GM12878 (cell line): ENCODE measurements around the gene SYTL1. TPM values are rescaled to one million over a fixed set of nuclear protein-coding genes. Genes with fewer than 3 reads are reported as not detected.

ENCODE experiments used
- ATAC-seq: fragments of 200-7000 bp; cut with Tn5 transposase; 3 replicates; pipeline ENCODE4 v1.9.1; 2020; ENCODE audit warnings: mild to moderate bottlenecking, moderate library complexity
- BruUV-seq: library from RNA; stranded (reverse); fragments of 400-500 nt; replicated peaks from 2 replicates; lab custom pipeline; 2021; lab: Mats Ljungman, UMichigan
- CTCF ChIA-PET: fragments of 300-600 bp; sonication (Branson Sonifier 250); formaldehyde crosslinking; extraction: SDS; loops from one replicate; lab custom pipeline; 2021; ENCODE audit warnings: inconsistent platforms; lab: Yijun Ruan, JAX
- POLR2A ChIA-PET: fragments of 350-600 bp; formaldehyde crosslinking; extraction: SDS; loops from one replicate; lab custom pipeline; 2021; ENCODE audit warnings: inconsistent platforms; lab: Charles Lee
- RAD21 ChIA-PET: fragments of 300-600 bp; sonication (Branson Sonifier 250); formaldehyde crosslinking; loops from one replicate; lab custom pipeline; 2023; ENCODE audit warnings: antibody characterized with exemption; ENCODE audit not compliant: unreplicated experiment; lab: Charles Lee
- SMC1A ChIA-PET: fragments of 300-600 bp; sonication (Branson Sonifier 250); formaldehyde crosslinking; loops from one replicate; lab custom pipeline; 2023; ENCODE audit not compliant: unreplicated experiment, uncharacterized antibody; lab: Charles Lee
- DNase-seq: peaks from one replicate; pipeline ENCODE4 v3.0.0-alpha.2; 2011; ENCODE audit warnings: low read depth, low spot score
- FAIRE-seq: peaks from 3 replicates; lab custom pipeline; 2011; peaks lifted over from hg19 to GRCh38; lab: Jason Lieb, UNC
- H2AFZ ChIP-seq: 2 replicates; pipeline ENCODE4 v1.6.0; 2011; ENCODE audit warnings: low read depth, low read length, control low read depth; ENCODE audit not compliant: control insufficient read depth
- H3K27ac ChIP-seq: 2 replicates; pipeline ENCODE4 v1.5.1; 2011; ENCODE audit warnings: control low read depth; ENCODE audit not compliant: control insufficient read depth, insufficient read depth
- H3K27me3 ChIP-seq, 2 experiments: replicated peaks in 1 of 2; 2 replicates each; pipeline versions ENCODE4 v1.6.0 to v1.6.1; 2011; ENCODE audit warnings: low read length in 1 of 2; ENCODE audit not compliant: control insufficient read depth in 2 of 2, insufficient read depth in 2 of 2
- H3K36me3 ChIP-seq, 2 experiments: 2 replicates each; pipeline ENCODE4 v1.5.1; 2011; ENCODE audit warnings: low read length in 1 of 2; ENCODE audit not compliant: control insufficient read depth in 2 of 2, insufficient read depth in 2 of 2
- H3K4me1 ChIP-seq: 2 replicates; pipeline ENCODE4 v1.6.1; 2011; ENCODE audit warnings: mild to moderate bottlenecking, low read length, moderate library complexity, mixed read lengths; ENCODE audit not compliant: control insufficient read depth, insufficient read depth
- H3K4me2 ChIP-seq: 2 replicates; pipeline ENCODE4 v1.6.0; 2011; ENCODE audit warnings: control low read depth; ENCODE audit not compliant: control insufficient read depth, insufficient read depth
- H3K4me3 ChIP-seq: fragments of 200-600 bp; sonication (generic); 2 replicates; pipeline ENCODE4 v1.5.1; 2016
- H3K79me2 ChIP-seq: 2 replicates; pipeline ENCODE4 v1.6.0; 2011; ENCODE audit warnings: low read length; ENCODE audit not compliant: control insufficient read depth, insufficient read depth
- H3K9ac ChIP-seq: 2 replicates; pipeline ENCODE4 v1.8.0; 2011; ENCODE audit warnings: low read length, control low read depth, mixed read lengths; ENCODE audit not compliant: control insufficient read depth, insufficient read depth
- H3K9me3 ChIP-seq: replicated peaks from 3 replicates; pipeline ENCODE4 v1.5.1; 2011; ENCODE audit warnings: mild to moderate bottlenecking, low read length; ENCODE audit not compliant: control insufficient read depth, insufficient read depth
- H4K20me1 ChIP-seq: 2 replicates; pipeline ENCODE4 v1.6.0; 2011; ENCODE audit not compliant: control insufficient read depth, insufficient read depth
- BHLHE40 ChIP-seq, 2 experiments: fragments of 450-650 bp in 1 of 2; IDR thresholded peaks; 2 replicates each; pipeline ENCODE4 v1.6.1; 2011 to 2017; ENCODE audit warnings: low read depth in 2 of 2, borderline replicate concordance in 1 of 2, improper control_type of control experiment in 1 of 2, low read length in 1 of 2, mild to moderate bottlenecking in 1 of 2
- CBX5 ChIP-seq: sonication (generic); IDR thresholded peaks from 2 replicates; pipeline ENCODE4 v1.6.1; 2016; ENCODE audit warnings: low read depth, moderate library complexity, mild to moderate bottlenecking, inconsistent platforms
- EGR1 ChIP-seq, 2 experiments: IDR thresholded peaks; 1 replicate in 1 of 2; 2 replicates in 1 of 2; pipeline ENCODE4 v1.6.1; 2011 to 2012; ENCODE audit warnings: low read depth in 2 of 2, low read length in 2 of 2, borderline replicate concordance in 1 of 2, mild to moderate bottlenecking in 1 of 2, moderate library complexity in 1 of 2
- FOS ChIP-seq: IDR thresholded peaks from 3 replicates; pipeline ENCODE4 v1.6.1; 2011; ENCODE audit warnings: borderline replicate concordance; ENCODE audit not compliant: insufficient read length; ENCODE audit errors: extremely low read depth
- FOXK2 ChIP-seq: fragments of 450-650 bp; IDR thresholded peaks from 2 replicates; pipeline ENCODE4 v1.6.1; 2017; ENCODE audit warnings: mild to moderate bottlenecking, moderate library complexity
- FOXM1 ChIP-seq: IDR thresholded peaks from 2 replicates; pipeline ENCODE4 v1.6.1; 2012; ENCODE audit warnings: low read depth, mild to moderate bottlenecking, inconsistent platforms, low read length, moderate library complexity
- KAT2A ChIP-seq: conservative IDR thresholded peaks from 2 replicates; pipeline ENCODE4 v1.6.1; 2011; ENCODE audit warnings: low read depth, low read length; ENCODE audit not compliant: control insufficient read depth
- NFYB ChIP-seq: IDR thresholded peaks from 2 replicates; pipeline ENCODE4 v1.6.1; 2011; ENCODE audit warnings: low read depth, mild to moderate bottlenecking, low read length, improper control_type of control experiment, moderate library complexity; ENCODE audit not compliant: insufficient read depth
- NR2F1 ChIP-seq: fragments of 450-650 bp; conservative IDR thresholded peaks from 2 replicates; pipeline ENCODE4 v1.6.1; 2017; ENCODE audit warnings: mild to moderate bottlenecking
- POLR2A ChIP-seq: IDR thresholded peaks from 2 replicates; pipeline ENCODE4 v1.6.1; 2011; ENCODE audit warnings: low read depth, mild to moderate bottlenecking, low read length
- RB1 ChIP-seq: fragments of 450-650 bp; formaldehyde crosslinking; IDR thresholded peaks from 2 replicates; pipeline ENCODE4 v1.6.1; 2017; ENCODE audit warnings: mild to moderate bottlenecking, borderline replicate concordance
- SMC3 ChIP-seq: IDR thresholded peaks from 2 replicates; pipeline ENCODE4 v1.6.1; 2011; ENCODE audit warnings: low read length, improper control_type of control experiment, borderline replicate concordance
- SP1 ChIP-seq: IDR thresholded peaks from one replicate; pipeline ENCODE4 v1.6.1; 2011; ENCODE audit warnings: low read depth, low read length
- ZNF207 ChIP-seq: fragments of 450-650 bp; IDR thresholded peaks from 2 replicates; pipeline ENCODE4 v1.6.1; 2014; ENCODE audit warnings: antibody characterized with exemption, mild to moderate bottlenecking, borderline replicate concordance
- ZSCAN29 ChIP-seq: fragments of 450-650 bp; IDR thresholded peaks from 2 replicates; pipeline ENCODE4 v1.6.1; 2017; ENCODE audit warnings: mild to moderate bottlenecking, moderate library complexity
- WGBS: methylation state at CpG from one replicate; pipeline ENCODE4 v1.1.6; 2016; ENCODE audit warnings: low lambda C conversion rate; ENCODE audit not compliant: insufficient replicate concordance, insufficient coverage; ENCODE audit errors: missing lambda C conversion rate; 5-methylcytosine and 5-hydroxymethylcytosine counted together
- in situ Hi-C: fragments of 300-500 bp; cut with MboI; formaldehyde crosslinking; loops from 9 replicates; pipeline ENCODE4 v1.14.3; 2018; ENCODE audit warnings: mixed read lengths
- intact Hi-C: fragments of 100-400 bp; cut with micrococcal nuclease; formaldehyde crosslinking; loops from one replicate; pipeline ENCODE4 v1.14.2; 2022; ENCODE audit not compliant: unreplicated experiment
- polyA plus RNA-seq, 11 experiments: library from polyadenylated mRNA; depleted of rRNA in 4 of 11; unstranded in 6 of 11; stranded (reverse) in 5 of 11; fragments of >200 nt; fragmentation: Nextera tagmentation in 4 of 11; fragmentation: Illumina TruSeq in 1 of 11; extraction: Ambion mirVana in 4 of 11; extraction: Trizol in 1 of 11; gene quantifications; 1 replicate in 1 of 11; 2 replicates in 10 of 11; pipeline versions ENCODE4 v1.2.1 to v1.2.3, GENCODE V29; 2011 to 2016; ENCODE audit warnings: inconsistent platforms in 2 of 11, missing spikeins in 2 of 11, low read depth in 1 of 11
- total RNA-seq, 4 experiments: library from RNA; depleted of rRNA in 3 of 4; stranded (reverse); fragments of >200 nt in 3 of 4; fragmentation: Illumina TruSeq in 1 of 4; extraction: Trizol in 1 of 4; gene quantifications; 2 replicates each; pipeline versions ENCODE4 v1.2.1 to v1.2.3, GENCODE V29; 2013 to 2021
- TF ChIP-seq, protein P1 (sequence below): fragments of 450-650 bp; IDR thresholded peaks from 2 replicates; pipeline ENCODE4 v1.6.1; 2017; ENCODE audit warnings: mild to moderate bottlenecking
- TF ChIP-seq, protein P2 (sequence below): fragments of 450-650 bp; IDR thresholded peaks from 2 replicates; pipeline ENCODE4 v1.6.1; 2016; ENCODE audit warnings: mild to moderate bottlenecking
- TF ChIP-seq, protein P3 (sequence below): fragments of 450-650 bp; IDR thresholded peaks from 2 replicates; pipeline ENCODE4 v1.6.1; 2018; ENCODE audit warnings: borderline replicate concordance, mild to moderate bottlenecking; ENCODE audit not compliant: partially characterized antibody

The SYTL1 gene
- total and polyA plus RNA-seq, 10 of the 15 experiments (the other 5 are each of a cell fraction or from before 2014, with no cell fraction given), result 0.72 to 45.6 (median 14.8) TPM

DNA sequence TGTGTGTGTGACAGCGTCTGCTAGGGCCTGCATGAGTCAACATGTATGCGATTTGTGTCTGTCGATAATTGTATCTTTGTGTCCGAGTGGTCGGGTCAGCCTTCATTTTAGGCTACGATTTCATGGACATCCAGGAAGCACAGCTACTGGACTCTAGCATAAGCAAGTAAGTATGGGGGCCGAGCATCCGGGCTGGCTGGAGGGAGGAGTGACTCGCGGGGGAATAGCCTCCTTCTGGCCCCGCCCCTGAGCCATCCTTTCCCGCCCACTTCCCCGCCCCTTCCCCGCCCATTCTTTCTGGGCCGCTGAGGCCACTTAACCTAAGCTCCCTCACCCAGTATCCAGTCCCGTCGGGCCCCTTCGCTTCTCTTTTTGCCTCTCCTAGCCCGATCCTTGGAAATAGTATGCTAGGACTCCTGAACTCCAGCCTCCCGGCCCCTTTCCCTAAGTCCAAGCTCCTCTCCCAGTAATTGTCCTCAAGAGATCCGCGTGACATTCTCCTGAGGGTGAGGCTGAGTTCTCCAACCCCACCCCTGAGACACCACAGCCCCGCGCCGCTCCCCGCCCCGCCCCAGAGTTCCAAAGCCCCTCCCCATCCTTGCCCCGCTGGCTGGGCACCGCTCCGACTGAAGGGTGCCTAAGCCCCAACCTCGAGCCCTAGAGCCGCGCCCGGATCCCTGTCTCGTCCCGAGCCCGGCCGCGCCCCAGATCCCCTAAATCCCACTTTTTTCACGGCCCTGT is 23.7 kb downstream of the SYTL1 start:
- ChIA-PET CTCF (interaction anchor here (0.9 to 4.7 kb wide), 21 partner anchors 9 to 241 kb away, joined by 3 to 40 read pairs (median 5); partner anchors contain the start of genes AHDC1 and SYTL1), RAD21 (interaction anchor here (0.6 to 2.1 kb wide), 17 partner anchors 8 to 641 kb away, joined by 3 to 16 read pairs (median 5); partner anchors contain the start of genes AHDC1 and CD164L2), POLR2A (interaction anchor here (0.5 to 1.5 kb wide), 11 partner anchors 22 to 1060 kb away, joined by 3 to 8 read pairs (median 4); partner anchors contain the start of genes IFI6 and SYTL1), SMC1A (interaction anchor here (0.6 to 3.3 kb wide), 10 partner anchors 8 to 266 kb away, joined by 3 to 27 read pairs (median 4); partner anchors contain the start of gene SYTL1)
- peak; percentile 83 for ATAC-seq
- Histone ChIP-seq H4K20me1 (no peaks in the 10 kb centered on the region; the same call in 1 of the 2 replicates), H3K79me2 (no peaks in the 10 kb centered on the region), H3K9me3 (no peaks in the 10 kb centered on the region), H2AFZ (peak overlapping the region; percentile 90), H3K9ac (no peak overlapping the region), H3K4me2 (peak overlapping the region; percentile 88), H3K27ac (no peak overlapping the region), H3K27me3 (no peaks in the 10 kb centered on the region), H3K36me3 (no peaks in the 10 kb centered on the region), H3K4me3 (peak overlapping the region; percentile 76), H3K4me1 (peaks cover 15% of the 10 kb centered on the region)
- BruUV-seq, result no TSS peak
- 4% methylated on average over 33 of the region's 40 CpGs for WGBS
- peak; percentile 85 for FAIRE-seq
- in situ Hi-C loops, result no loop called here
- intact Hi-C loops, result loop anchor here (5.0 kb wide), 1 partner anchor 43 kb away; the partner anchor contains the start of gene TMEM222
- DNase-seq, result no peak
- no peak for TF ChIP-seq RB1
- no peak for TF ChIP-seq BHLHE40 (IDR thresholded peaks at IDR 0.05; ENCODE audit: borderline replicate concordance in 1 of 2, low read depth in 2 of 2, low read length in 1 of 2)
- TF ChIP-seq KAT2A, result no peak
- TF ChIP-seq FOXM1, result no peak
- TF ChIP-seq, protein P1, sequence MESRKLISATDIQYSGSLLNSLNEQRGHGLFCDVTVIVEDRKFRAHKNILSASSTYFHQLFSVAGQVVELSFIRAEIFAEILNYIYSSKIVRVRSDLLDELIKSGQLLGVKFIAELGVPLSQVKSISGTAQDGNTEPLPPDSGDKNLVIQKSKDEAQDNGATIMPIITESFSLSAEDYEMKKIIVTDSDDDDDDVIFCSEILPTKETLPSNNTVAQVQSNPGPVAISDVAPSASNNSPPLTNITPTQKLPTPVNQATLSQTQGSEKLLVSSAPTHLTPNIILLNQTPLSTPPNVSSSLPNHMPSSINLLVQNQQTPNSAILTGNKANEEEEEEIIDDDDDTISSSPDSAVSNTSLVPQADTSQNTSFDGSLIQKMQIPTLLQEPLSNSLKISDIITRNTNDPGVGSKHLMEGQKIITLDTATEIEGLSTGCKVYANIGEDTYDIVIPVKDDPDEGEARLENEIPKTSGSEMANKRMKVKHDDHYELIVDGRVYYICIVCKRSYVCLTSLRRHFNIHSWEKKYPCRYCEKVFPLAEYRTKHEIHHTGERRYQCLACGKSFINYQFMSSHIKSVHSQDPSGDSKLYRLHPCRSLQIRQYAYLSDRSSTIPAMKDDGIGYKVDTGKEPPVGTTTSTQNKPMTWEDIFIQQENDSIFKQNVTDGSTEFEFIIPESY, result no peak
- TF ChIP-seq, protein P2, sequence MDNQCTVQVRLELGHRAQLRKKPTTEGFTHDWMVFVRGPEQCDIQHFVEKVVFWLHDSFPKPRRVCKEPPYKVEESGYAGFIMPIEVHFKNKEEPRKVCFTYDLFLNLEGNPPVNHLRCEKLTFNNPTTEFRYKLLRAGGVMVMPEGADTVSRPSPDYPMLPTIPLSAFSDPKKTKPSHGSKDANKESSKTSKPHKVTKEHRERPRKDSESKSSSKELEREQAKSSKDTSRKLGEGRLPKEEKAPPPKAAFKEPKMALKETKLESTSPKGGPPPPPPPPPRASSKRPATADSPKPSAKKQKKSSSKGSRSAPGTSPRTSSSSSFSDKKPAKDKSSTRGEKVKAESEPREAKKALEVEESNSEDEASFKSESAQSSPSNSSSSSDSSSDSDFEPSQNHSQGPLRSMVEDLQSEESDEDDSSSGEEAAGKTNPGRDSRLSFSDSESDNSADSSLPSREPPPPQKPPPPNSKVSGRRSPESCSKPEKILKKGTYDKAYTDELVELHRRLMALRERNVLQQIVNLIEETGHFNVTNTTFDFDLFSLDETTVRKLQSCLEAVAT, result peak; percentile 61; the same call in 1 of the 2 replicates
- TF ChIP-seq NFYB, result no peak
- TF ChIP-seq POLR2A, result peak; percentile 50
- TF ChIP-seq EGR1 (IDR thresholded peaks at IDR 0.05; ENCODE audit: borderline replicate concordance in 1 of 2, low read depth in 2 of 2, low read length in 2 of 2), result peak in 1 of 2 experiments; percentile 34; a peak in 1 of 3 replicates
- TF ChIP-seq FOS, result no peak
- no peak for TF ChIP-seq SMC3
- TF ChIP-seq FOXK2, result no peak
- no peak for TF ChIP-seq ZSCAN29
- TF ChIP-seq NR2F1, result no peak
- peak; percentile 61 for TF ChIP-seq SP1
- no peak for TF ChIP-seq CBX5
- TF ChIP-seq, protein P3, sequence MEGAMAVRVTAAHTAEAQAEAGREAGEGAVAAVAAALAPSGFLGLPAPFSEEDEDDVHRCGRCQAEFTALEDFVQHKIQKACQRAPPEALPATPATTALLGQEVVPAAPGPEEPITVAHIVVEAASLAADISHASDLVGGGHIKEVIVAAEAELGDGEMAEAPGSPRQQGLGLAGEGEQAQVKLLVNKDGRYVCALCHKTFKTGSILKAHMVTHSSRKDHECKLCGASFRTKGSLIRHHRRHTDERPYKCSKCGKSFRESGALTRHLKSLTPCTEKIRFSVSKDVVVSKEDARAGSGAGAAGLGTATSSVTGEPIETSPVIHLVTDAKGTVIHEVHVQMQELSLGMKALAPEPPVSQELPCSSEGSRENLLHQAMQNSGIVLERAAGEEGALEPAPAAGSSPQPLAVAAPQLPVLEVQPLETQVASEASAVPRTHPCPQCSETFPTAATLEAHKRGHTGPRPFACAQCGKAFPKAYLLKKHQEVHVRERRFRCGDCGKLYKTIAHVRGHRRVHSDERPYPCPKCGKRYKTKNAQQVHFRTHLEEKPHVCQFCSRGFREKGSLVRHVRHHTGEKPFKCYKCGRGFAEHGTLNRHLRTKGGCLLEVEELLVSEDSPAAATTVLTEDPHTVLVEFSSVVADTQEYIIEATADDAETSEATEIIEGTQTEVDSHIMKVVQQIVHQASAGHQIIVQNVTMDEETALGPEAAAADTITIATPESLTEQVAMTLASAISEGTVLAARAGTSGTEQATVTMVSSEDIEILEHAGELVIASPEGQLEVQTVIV, result no peak
- TF ChIP-seq ZNF207, result no peak
